HG02885 (cell line): ENCODE results near the gene NCKAP5L.

Source experiments
- ATAC-seq: cut with Tn5 transposase; IDR thresholded peaks from one replicate; pipeline ENCODE4 v1.9.1; 2021; ENCODE audit warnings: mild to moderate bottlenecking; ENCODE audit not compliant: unreplicated experiment, poor library complexity

The NCKAP5L gene

GRCh38 chr12:49748306-49748705, 79.9 kb downstream of the NCKAP5L start:
- no peak for ATAC-seq

GRCh38 chr12:49744363-49744885, 83.8 kb downstream of the NCKAP5L start:
- ATAC-seq, result no peak

GRCh38 chr12:49741882-49742620, 86.2 kb downstream of the NCKAP5L start:
- peak; percentile 62 for ATAC-seq
